Measurements from ENCODE around the gene FUCA2. TPM values are rescaled to one million over a fixed set of nuclear protein-coding genes. Genes with fewer than 3 reads are reported as not detected.

FUCA2 gene
- total and polyA plus RNA-seq, 2 of the 8 experiments (the other 6 are each of a cell fraction or from before 2014, with no cell fraction given) = 24.2 to 47.2 TPM

GRCh38 chr6:143540192-143540591 is 28.7 kb upstream of the FUCA2 start (continued):
- TF ChIP-seq TAF1 (IDR thresholded peaks at IDR 0.05; ENCODE audit: low read depth, low read length) = no peak
- no peak for TF ChIP-seq RFX5 (IDR thresholded peaks at IDR 0.05; ENCODE audit: borderline replicate concordance, low read depth, low read length)
- no peak for TF ChIP-seq TEAD4 (IDR thresholded peaks at IDR 0.05; ENCODE audit: low read depth, low read length)

Data from H1 (cell line).